Fibroblast of skin of abdomen (primary cell): Measurements from ENCODE around the gene AGPAT1. TPM values are rescaled to one million over a fixed set of nuclear protein-coding genes. Genes with fewer than 3 reads are reported as not detected.
"Not testable (repeated sequence)": the region's sequence is repeated elsewhere in the genome, so short reads cannot be mapped to it uniquely, and the experiment has no call there.

ENCODE experiments used
- DNase-seq: peaks from one replicate; pipeline ENCODE4 v3.0.0-alpha.2; 2013
- polyA plus RNA-seq, 2 experiments: library from polyadenylated mRNA; unstranded; fragments of 120-200 nt; gene quantifications; one replicate each; pipeline ENCODE4 v1.2.1, GENCODE V29; 2013; ENCODE audit not compliant: insufficient read length in 2 of 2

AGPAT1 gene, protein sequence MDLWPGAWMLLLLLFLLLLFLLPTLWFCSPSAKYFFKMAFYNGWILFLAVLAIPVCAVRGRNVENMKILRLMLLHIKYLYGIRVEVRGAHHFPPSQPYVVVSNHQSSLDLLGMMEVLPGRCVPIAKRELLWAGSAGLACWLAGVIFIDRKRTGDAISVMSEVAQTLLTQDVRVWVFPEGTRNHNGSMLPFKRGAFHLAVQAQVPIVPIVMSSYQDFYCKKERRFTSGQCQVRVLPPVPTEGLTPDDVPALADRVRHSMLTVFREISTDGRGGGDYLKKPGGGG
- 97.0 TPM for polyA plus RNA-seq (2013, experiment 1 of 2; ENCODE audit: insufficient read length)
- polyA plus RNA-seq (2013, experiment 2 of 2; ENCODE audit: insufficient read length) = 98.4 TPM

DNA sequence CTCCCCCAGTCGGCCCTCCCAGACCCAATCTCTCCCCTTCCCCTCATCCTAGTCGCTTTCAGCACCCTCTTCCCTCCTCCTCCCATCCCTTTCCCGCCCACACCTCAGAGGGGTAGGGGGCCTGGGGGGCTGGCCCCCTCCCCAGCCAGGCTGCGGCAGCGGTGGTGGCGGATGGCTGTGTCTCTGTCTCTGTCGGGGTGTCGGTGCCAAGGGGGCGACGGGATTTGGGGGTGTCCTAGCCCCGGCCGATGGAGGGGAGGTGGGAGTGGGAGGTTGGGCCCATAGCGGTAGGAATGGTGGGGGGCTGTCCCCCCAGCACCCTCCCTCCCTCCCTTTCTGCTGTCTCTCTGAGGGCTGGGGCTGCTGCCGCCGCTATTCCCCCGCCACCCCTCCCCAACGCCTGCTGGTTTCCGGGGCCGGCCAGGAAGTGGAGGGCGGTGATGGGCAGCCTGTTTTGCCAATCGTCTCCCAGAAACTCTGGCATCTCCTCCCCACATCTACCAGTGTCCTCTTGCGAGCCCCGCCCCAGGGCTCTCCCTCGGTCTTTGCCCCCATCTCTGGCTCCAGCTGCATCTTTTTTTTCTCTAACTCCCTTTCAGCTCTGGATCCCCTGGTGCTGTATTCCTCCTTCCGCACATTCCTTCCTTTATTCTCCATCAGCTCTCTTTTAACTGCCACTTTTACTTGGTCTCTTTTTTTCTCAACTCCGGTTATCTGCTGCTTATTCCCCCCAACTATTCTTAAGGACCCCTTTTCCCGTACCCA, at the start of gene AGPAT1:
TSS of gene AGPAT1 (minus strand) at position 374 of the 765 bp plus-strand sequence. CDS start 4,588 bp downstream, outside the sequence.
- peak; percentile 98 for DNase-seq

DNA sequence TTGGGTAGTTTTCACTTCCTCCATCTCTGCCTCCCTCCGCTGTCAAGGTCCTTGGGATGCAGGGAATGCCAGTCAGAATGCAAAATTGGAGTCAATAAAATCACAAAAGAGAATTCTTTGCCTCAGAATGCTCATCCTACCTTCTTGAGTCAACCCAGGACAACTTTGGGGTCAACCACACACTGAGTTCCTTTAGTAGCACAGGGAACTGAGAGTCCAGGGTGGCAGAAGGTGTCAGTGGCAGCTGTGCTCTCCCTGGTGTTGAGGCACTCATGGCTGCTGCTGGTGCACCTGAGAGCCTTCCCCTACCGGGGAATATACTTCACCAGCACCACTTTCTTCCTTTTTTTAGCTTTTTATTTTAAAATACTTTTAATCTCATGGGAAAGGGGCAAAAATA, 48.8 kb upstream of the AGPAT1 start:
- no peak for DNase-seq

DNA sequence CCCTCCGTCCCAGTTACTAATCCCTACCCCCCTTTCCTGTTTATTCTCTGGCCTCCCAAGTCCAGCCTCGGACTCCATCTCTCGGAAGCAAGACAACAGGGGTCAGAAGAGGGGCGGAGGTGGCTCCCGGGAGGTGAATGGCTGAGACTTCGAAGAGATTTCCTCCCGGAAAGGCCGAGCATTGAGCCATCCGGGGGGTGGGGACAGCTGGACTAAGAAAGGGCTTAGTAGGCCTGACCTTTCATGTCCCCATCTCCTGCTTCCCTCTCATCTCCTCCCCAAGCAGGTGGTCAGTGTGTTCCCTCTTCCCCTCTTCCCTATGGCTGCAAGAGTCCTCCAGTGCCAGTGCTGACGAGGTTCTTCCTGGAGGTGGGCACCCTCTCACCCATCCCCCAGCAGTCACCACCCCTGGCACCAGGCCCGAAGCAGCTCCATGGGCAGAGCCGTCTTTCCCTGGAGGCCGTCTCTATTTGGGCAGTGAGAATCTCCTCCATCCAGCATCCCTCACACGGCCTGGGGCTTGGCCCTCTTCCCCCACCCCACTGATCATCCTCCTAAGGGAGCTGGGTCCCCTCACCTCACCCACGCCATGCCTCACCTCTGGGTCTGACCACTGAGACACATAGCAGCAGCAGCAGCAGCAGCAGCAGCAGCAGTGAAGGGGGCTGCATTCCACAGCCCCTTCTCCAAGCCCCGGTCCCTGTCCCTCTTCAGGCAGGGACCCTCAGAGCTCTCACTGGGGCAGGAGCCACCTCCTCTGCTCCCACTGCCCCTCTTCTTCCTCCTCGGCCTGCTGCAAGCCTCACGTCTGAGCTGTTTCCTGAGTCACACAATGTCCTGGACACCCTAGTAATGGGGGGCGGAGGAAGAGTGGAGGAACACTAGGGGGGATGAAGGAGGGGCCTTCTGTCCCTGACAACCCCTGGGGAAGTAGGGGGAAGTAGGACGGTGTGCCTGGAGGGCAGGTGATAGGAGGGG, 47.7 kb upstream of the AGPAT1 start, which contains the start of gene NOTCH4:
TSS of gene NOTCH4 (minus strand) at position 810 of the 978 bp plus-strand sequence. CDS start at position 671, 139 bp downstream.
- DNase-seq = no peak

DNA sequence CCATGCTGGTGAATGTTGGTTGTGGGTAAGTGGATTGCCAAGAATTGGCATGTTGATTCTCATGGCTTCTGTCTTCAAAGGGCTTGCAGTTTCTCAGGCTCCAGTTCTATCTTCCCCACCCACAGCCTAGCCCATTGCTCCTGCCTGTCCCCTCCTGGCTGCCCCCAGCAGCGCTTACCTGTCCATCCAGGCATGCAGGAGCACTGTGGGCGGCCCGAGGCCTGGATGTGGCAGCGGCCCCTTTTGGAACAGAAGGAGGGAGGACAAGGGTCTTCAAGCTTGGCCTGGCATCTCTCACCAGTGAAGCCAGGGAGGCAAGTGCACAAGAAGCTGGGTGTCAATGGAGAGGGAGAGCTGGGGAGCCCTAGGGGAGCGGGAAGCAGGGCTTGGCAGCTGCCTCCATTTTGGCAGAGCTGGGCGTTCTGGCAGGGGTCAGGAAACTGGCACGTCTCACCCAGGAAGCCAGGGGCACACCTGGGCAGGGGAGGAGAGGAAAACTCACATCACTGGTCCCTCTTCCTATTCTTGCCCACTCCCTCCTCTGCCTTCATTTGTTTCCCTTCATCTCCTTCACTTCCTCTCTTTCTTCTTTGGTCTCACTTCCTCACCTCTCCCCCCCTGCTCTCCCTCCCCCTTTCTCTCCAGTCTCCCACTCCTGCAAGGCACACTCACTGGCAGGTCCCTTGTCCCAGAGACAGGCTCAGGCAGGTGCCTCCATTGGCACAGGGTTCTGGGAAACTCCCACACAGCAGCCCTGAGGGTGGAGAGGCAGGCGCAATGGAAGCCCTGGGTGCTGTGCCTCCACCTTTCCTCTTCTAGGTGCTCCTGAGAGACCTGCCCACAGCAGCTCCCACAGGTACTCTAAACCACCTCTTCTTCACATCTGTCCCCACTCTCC, 46.7 kb upstream of the AGPAT1 start:
- DNase-seq = no peak

DNA sequence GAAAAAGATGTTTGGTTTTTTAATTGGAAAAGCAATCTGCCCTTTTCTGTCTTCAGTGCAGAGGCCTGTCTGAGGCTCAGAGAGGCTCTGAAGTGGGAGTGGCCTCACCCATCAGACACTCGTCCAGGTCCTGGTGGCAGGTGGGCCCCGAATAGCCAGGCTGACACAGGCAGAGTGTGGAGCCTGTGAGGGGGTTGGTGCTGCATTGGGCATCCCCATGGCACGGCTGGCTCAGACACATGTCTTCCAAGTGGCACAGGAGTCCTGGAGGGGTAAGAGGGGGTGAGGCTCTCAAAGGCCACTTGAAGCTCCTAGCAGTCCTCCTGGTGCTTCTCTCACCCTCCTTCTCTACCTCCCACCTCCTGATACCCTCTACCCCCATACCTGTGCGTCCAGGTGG, 44.1 kb upstream of the AGPAT1 start:
- no peak for DNase-seq

DNA sequence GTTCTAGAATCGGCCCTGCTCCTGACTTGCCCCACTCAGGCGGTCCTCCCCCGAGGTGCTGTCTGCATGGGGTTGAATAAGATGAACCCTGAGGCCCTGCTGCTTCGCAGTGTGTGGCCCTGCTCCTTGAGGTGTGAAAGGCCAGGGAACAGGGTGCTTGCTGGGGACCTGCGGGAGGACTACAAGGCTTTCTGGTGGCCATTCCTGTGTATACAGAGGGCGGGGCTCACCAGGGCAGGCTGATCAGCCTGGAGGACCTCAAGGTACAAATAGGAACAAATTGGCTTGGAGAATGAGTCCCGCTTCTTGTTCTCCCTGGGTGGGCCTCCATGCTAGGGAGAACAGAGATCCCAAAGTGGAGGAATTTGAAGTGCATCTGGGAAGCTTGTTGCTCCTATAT, 42.3 kb upstream of the AGPAT1 start:
- no peak for DNase-seq

DNA sequence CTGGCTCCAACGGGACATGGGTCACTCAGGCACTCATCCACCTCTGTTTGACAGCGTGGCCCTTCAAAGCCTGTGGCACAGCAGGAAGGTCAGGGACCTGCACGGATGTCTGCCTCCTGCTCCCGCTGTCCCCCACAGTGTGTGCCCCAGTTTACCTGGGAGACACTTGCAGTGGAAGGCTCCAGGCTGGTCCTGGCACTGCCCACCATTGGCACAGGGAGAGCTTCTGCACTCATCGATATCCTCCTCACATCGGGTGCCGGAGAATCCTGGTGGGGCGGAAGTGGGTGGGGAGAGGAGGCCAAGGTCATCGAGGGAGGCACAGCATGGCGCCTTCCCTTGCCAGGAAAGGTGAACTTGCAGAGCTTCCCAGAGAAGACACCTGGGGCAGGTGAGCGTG, 41.1 kb upstream of the AGPAT1 start:
- no peak for DNase-seq

DNA sequence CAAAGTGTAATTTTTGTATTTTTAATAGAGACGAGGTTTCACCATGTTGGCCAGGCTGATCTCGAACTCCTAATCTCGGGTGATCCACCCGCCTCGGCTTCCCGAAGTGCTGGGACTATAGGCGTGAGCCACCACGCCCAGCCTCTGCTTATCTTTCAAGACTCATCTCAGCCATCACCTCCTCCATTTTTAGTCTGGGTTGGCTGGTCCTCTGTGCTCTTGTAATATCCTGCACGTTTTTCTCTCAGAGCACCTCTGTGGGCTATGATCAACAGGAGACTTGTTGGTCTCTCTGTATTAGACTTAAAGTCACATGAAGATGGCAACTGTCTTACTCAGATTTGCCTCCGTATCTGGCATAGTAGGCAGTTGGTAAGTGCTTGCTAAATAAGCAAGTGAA, 40.4 kb upstream of the AGPAT1 start:
- DNase-seq = no peak

DNA sequence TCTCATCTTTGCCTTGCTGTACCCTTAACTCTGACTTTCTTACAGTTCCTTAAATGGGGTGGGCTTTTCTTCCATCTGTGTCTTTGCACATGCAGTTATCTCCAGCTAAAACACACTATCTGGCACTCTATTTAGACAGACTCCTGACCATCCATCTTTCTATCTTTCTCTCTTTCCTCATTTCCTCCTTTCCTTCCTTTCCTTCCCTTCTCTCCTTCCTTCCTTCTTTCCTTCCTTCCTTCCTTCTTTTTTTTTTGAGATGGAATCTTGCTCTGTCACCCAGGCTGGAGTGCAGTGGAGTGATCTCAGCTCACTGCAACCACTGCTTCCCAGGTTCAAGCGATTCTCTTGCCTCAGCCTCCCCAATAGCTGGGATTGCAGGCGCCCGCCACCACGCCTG, 39.7 kb upstream of the AGPAT1 start:
- DNase-seq = no peak

DNA sequence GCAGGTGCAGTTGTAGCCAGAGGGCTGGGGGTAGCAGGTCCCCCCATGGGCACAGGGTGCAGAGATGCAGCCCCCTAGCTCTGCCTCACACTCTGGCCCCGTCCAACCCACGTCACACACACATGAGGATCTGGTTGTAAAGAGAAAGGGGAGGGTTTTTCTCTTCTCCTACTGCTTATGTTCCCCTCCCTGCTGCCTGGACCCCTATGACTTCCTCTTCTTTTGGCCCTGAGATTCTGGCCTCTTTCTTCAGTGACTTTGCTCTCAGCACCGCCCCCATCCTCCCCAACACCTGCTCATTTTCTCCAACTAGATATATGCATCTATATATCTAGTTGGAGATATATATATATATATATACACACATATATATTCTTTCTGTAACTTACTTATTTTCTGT, 38.2 kb upstream of the AGPAT1 start:
- no peak for DNase-seq

DNA sequence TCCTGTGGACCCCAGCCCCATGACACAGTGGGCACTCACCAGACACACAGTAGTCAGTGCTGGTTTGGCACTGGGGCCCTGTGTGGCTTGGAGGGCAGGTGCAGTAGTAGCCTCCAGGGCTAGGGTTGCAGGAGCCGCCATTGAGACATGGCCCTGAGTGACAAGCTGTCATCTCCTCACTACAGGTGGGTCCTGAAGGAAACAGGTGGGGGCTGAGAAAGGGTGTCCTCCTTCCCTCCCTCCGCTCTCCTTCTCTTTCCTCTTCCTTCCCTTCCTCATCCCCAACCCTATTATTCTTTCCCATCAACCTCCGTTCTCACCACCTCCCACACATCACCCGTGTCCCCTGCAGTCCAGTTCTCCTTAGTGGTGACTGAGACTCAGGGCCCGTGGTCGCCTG, 37.8 kb upstream of the AGPAT1 start:
- DNase-seq = no peak

DNA sequence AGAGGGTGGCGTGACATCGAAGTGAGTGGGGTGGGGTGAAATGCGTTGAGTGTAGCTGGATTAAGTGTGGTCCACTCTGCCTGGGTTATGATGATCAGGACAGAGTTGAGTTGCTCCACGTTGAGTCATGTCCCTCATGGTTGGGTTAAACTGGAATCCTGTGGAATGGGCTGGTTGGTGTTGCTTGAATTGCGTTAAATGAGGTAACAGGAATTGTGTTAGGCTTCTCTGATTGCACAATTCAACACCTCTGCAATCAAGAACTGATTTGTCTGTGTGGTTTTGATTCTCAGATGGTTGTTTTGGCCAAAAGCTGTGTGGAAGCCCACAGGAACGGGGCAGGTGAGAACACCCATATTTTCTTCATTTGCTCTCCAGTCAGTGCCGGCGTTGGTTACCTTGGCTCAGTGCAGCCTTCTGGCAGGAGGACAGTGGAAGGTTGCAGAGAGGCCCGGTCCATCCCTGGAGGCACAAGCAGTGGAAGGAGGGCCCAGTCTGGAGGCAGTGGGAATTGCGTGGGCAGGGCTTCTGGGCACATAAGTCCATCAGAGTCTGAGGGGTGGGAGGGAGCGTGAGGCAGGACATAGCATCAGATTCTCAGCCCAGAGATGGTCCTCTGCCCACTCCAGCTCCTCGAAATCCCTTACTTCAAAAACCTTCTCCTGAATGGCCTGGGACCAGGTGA, 36.3 kb upstream of the AGPAT1 start:
- no peak for DNase-seq

DNA sequence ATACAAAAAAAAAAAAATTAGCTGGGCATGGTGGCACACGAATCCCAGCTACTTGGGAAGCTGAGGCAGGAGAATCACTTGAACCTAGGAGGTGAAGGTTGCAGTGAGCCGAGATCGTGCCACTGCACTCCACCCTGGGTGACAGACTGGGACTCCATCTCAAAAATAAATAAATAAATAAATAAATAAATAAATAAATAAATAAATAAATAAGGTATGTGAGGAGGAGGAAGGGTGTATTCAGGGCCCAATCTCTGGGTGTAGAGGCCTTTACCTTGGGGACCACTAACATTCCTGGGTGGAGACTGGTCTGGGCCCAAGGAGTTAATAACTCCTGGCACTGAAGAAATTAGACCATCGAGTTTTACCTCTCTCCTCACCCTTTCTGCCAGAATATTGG, 35.5 kb upstream of the AGPAT1 start:
- DNase-seq = not testable (repeated sequence)

DNA sequence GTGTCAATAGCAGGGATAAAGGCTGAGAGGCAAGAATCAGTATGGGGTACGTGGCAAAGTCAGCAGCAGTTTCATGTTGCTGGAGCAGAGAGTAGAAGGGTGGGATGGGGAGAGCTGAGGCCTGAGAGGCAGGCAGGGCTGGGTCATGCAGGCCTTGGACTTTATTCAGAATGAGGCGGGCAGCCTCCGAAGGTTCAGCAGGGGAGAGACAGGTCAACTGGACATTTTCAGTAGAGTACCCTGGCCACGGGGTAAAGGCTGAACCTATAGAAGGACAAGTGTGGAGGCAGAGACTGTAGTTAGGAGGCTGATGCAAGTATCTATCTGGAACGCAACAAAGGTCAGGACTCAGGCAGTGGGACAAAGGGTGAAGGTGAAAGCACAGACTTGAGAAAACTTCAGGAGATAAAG, 34.3 kb upstream of the AGPAT1 start:
- DNase-seq = no peak

DNA sequence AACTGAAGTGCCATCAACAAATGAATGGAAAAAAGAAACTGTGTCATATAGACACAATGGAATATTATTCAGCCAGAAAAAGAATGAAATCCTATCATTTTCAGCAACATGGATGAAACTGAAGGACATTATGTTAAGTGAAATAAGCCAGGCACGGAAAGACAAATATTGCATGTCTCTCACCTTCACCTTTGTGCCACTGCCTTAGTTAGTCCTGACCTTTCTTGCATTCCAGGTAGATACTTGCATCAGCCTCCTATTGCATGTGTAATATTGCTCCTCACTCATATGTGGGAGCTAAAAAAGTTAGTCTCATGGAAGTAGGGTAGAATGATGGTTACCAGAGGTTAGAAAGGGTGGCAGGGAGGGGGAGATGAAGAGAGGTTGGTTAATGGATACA, 33.1 kb upstream of the AGPAT1 start:
- no peak for DNase-seq

DNA sequence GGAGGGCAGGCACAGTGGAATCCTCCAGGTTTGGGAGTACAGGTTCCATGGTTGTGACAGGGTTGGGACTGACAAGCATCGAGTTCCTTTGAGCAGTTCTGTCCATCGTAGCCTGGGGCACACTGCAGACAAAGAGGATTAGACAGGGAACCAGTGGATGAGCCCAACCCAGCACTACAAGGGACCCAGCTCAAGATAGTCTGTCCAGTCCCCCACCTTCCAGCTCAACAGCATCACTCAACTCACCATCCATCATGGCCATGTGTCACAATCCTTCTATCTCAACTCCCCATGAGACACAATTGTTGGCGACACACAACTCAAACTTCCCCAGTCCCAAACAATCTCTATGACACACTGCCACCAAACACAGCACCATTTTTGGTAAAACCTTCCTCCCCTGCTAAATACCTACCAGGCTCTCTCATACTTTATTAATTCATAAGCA, 28.4 kb upstream of the AGPAT1 start:
- DNase-seq = no peak

DNA sequence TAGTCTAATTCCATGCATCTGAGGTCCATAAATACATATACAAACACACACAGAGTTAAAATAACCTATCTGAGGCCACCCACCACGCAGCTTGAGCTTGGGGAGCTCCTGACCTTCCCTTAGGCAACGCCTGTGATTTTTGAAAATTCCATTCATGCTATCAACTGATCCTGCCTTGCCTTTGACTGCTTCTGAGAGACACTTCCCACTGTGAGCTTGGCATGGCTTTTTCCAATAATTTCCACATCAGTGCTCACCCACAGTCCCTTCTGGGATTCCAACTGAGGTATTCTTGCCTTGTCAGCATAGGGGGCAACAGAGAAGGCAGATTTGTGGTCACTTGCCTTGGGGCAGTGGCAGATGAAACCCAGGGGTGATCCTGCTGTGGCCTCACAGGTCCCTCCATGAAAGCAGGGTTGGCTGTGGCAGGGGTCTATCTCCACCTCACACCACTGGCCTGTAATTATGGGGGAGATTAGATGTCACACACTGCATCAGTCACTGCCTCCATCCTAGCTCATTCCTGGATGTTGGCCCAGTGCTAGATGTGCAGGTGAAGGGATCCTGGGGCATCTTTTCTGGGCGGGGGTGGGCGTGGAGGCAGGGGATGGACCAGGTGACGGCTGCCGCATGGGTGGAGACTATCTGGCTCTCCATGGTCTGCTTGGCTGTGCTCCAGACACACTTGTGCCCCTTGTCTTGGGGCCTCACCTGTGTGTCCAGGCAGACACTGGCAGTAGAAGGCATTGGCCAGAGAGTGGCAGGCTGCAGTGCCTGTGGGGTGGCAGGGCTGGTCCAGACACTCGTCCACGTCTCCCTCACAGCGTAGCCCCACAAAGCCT, 27.8 kb upstream of the AGPAT1 start:
- DNase-seq = no peak

DNA sequence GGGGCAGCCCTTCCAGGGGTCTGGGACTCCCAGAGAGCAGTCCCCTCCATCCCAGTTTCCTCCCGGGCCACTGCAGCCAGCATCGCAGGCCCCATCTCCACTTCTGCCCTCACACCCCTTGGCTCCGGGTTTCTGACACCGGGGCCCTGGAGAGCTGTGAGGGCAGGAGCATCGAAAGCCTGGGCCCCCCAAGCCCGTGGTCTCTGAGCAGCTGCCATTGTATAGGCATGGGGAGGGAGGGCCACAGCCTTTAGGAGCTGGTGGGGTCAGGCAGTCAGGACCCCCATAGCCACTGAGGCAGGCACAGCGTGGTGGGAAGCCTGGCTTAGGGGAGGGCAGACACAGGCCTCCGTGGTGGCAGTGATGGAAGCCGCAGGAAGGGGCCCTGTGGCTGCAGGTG, 26.3 kb upstream of the AGPAT1 start:
- no peak for DNase-seq

DNA sequence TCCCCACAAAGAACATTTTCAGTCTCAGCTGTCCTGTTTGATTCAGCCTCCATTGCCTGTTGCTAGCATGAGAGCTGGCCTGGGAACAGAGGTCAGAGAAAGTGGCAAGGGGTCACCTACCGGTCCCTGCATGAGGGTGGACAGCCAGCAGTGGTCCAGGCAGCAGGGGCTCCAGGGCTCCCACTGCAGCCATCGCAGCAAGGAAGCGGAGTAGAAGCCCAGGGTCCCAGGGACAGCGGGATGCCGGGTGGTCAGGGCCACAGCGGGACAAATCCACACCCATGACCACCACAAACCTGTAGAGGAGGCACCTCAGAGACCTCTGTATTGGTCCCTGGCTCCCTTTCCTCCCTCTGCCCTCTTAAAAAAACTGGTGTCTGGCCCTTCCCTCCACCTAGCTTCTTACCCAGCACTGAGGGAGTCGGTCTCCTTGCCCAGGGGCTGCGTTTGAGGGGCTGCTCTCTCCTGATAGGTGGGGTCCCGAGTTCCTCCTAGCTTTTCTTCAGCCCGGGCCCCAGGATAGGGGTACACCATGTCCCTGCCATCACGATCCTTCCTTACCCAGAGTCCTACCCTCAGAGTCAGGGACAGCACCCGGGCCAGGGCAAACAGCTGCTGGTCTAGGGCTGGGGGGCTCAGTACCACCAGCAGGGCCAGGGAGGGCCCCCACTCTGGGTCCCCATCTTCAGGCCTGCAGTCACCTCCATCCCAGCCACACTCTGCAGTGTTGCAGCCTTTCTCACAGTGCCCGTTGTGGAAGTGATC, 25.0 kb upstream of the AGPAT1 start:
- DNase-seq = no peak
